OCI-LY7 (cell line): ENCODE measurements around the gene CLEC16A. TPM values are rescaled to one million over a fixed set of nuclear protein-coding genes. Genes with fewer than 3 reads are reported as not detected.

ENCODE experiments used
- BruUV-seq: library from RNA; stranded (reverse); fragments of 400-500 nt; replicated peaks from 2 replicates; lab custom pipeline; 2021; lab: Mats Ljungman, UMichigan
- CTCF ChIA-PET: fragments of 300-600 bp; sonication (Branson Sonifier 250); formaldehyde crosslinking; loops from one replicate; lab custom pipeline; 2022; ENCODE audit warnings: antibody characterized with exemption; ENCODE audit not compliant: unreplicated experiment; lab: Charles Lee
- POLR2A ChIA-PET: fragments of 300-600 bp; sonication (Branson Sonifier 250); formaldehyde crosslinking; loops from one replicate; lab custom pipeline; 2022; ENCODE audit warnings: antibody characterized with exemption; lab: Charles Lee
- DNase-seq: peaks from one replicate; pipeline ENCODE4 v3.0.0-alpha.2; 2015; ENCODE audit warnings: low spot score
- H2AFZ ChIP-seq: fragments of 200-600 bp; sonication (generic), shearing (Covaris generic); 2 replicates; pipeline ENCODE4 v1.6.1; 2014; ENCODE audit warnings: mild to moderate bottlenecking, antibody characterized with exemption, low read length, moderate library complexity
- H3K27ac ChIP-seq: fragments of 200-600 bp; sonication (generic); 2 replicates; pipeline ENCODE4 v1.5.1; 2014; ENCODE audit warnings: mixed run types, low read depth, mild to moderate bottlenecking, moderate library complexity, low read length, inconsistent platforms; ENCODE audit not compliant: poor library complexity, severe bottlenecking
- H3K36me3 ChIP-seq: fragments of 200-600 bp; sonication (generic); 2 replicates; pipeline ENCODE4 v1.6.1; 2014; ENCODE audit warnings: mild to moderate bottlenecking, antibody characterized with exemption, low read length, moderate library complexity, mixed read lengths; ENCODE audit not compliant: insufficient read depth
- H3K4me1 ChIP-seq: fragments of 200-600 bp; sonication (generic); 2 replicates; pipeline ENCODE4 v1.5.1; 2014; ENCODE audit warnings: mild to moderate bottlenecking, low read length; ENCODE audit not compliant: insufficient read depth, poor library complexity, severe bottlenecking
- H3K4me2 ChIP-seq: fragments of 200-600 bp; sonication (generic); 2 replicates; pipeline ENCODE4 v1.6.1; 2014; ENCODE audit warnings: mild to moderate bottlenecking, low read length
- H3K4me3 ChIP-seq: fragments of 200-600 bp; sonication (generic); 2 replicates; pipeline ENCODE4 v1.5.1; 2014; ENCODE audit warnings: mild to moderate bottlenecking, low read depth, low read length; ENCODE audit not compliant: poor library complexity, severe bottlenecking
- H3K79me2 ChIP-seq: fragments of 200-600 bp; sonication (generic); 2 replicates; pipeline ENCODE4 v1.6.1; 2016; ENCODE audit warnings: low read depth, mild to moderate bottlenecking, low read length, moderate library complexity, mixed read lengths; ENCODE audit not compliant: insufficient read depth
- H3K9me2 ChIP-seq: fragments of 200-600 bp; sonication (generic); 2 replicates; pipeline ENCODE4 v1.6.1; 2016; ENCODE audit warnings: mild to moderate bottlenecking, low read length, mixed read lengths; ENCODE audit not compliant: insufficient read depth
- H3K9me3 ChIP-seq: fragments of 200-600 bp; sonication (generic); 2 replicates; pipeline ENCODE4 v1.6.1; 2014; ENCODE audit warnings: mild to moderate bottlenecking, mixed run types, low read length, mixed read lengths
- H4K20me1 ChIP-seq: fragments of 200-600 bp; sonication (generic); 2 replicates; pipeline ENCODE4 v1.6.1; 2014; ENCODE audit warnings: mild to moderate bottlenecking, antibody characterized with exemption, low read length, moderate library complexity, mixed read lengths; ENCODE audit not compliant: insufficient read depth
- CTCF ChIP-seq: fragments of 200-600 bp; sonication (generic); conservative IDR thresholded peaks from 2 replicates; pipeline ENCODE4 v1.5.1; 2014; ENCODE audit warnings: mild to moderate bottlenecking, antibody characterized with exemption, low read length, moderate library complexity, mixed read lengths
- EZH2phosphoT487 ChIP-seq: fragments of 200-600 bp; sonication (generic); IDR thresholded peaks from 2 replicates; pipeline ENCODE4 v1.6.1; 2018; ENCODE audit warnings: low read depth, borderline replicate concordance, mild to moderate bottlenecking, mixed run types, antibody characterized with exemption, low read length, moderate library complexity, mixed read lengths
- intact Hi-C: fragments of 100-400 bp; cut with micrococcal nuclease; formaldehyde crosslinking; loops from one replicate; pipeline ENCODE4 v1.10.0; 2022; ENCODE audit not compliant: unreplicated experiment
- total RNA-seq, 2 experiments: library from RNA; depleted of rRNA in 1 of 2; stranded (reverse); fragments of >200 nt in 1 of 2; shearing (Covaris generic) in 1 of 2; gene quantifications; 2 replicates each; pipeline ENCODE4 v1.2.3, GENCODE V29; 2014 to 2022

Gene CLEC16A
- total RNA-seq, 2 experiments from 2014 or later: 26.2 to 50.9 TPM

DNA sequence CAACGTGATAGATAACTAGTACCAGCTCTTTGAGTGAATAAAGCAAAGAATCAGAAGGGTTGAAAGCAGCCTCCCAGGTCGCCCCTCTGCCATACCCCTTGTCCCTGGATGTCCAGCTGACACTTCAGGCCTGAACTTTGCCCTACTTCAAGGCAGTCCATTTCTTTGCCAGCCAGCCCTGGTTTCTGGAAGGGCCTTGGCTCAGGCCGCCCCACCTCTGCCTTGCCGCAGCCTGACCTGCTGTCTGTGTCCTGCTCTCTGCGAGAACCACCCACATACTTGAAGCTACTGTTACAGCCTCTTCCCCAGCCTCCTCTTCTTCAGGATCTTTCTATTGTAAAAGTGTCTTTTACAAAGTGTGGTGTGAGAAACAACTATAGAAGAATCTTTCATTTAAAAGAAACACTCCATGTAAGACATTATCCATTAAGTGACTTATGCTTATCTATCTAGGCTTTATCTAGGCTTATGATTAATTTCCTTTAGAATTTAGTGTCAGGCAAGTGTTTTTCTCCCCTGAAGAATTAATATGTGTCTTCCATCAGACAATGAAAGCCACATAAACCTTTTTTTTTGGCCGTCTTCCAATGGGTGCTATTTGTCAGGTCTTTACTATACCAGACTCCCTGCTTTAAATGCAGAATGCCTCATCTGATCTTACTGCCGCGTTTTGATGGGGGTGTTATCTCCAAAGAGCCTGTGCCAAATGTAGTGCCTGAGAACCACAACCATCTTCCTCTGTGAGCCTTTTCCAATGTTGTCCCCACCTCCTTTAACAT is 177.7 kb downstream of the CLEC16A start:
- Histone ChIP-seq H3K9me3 (no peaks in the 10 kb centered on the region), H3K4me3 (no peak overlapping the region), H3K36me3 (peaks cover 59% of the 10 kb centered on the region; the same call in 1 of the 2 replicates), H3K4me2 (no peak overlapping the region), H3K9me2 (no peaks in the 10 kb centered on the region), H3K27ac (no peak overlapping the region), H3K79me2 (no peaks in the 10 kb centered on the region), H3K4me1 (no peaks in the 10 kb centered on the region), H2AFZ (no peak overlapping the region), H4K20me1 (no peaks in the 10 kb centered on the region)
- intact Hi-C loops: no loop called here
- TF ChIP-seq CTCF (no peak), EZH2phosphoT487 (no peak)
- no TSS peak for BruUV-seq
- CTCF ChIA-PET: interaction anchor here (0.6 kb wide), 1 partner anchor 96 kb away, joined by 3 read pairs; no protein-coding TSS in a partner anchor
- POLR2A ChIA-PET: no interaction called here
- DNase-seq: no peak

DNA sequence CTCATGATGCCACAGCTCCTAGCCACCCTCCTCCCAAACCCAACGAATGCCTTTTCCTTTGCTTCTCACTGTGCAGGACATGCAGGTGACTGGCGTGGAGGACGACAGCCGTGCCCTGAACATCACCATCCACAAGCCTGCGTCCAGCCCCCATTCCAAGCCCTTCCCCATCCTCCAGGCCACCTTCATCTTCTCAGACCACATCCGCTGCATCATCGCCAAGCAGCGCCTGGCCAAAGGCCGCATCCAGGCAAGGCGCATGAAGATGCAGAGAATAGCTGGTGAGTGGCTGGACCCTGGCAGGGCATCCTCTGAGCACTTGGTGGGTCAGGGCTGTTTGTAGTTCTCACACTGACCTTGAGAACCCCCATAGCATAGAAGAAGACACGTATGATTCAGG is 179.3 kb downstream of the CLEC16A start:
- Histone ChIP-seq H3K4me3 (no peak overlapping the region), H3K36me3 (peaks cover 68% of the 10 kb centered on the region; the same call in 1 of the 2 replicates), H3K9me3 (no peaks in the 10 kb centered on the region), H4K20me1 (no peaks in the 10 kb centered on the region), H2AFZ (no peak overlapping the region), H3K27ac (no peak overlapping the region), H3K9me2 (no peaks in the 10 kb centered on the region), H3K4me2 (no peak overlapping the region), H3K4me1 (no peaks in the 10 kb centered on the region), H3K79me2 (no peaks in the 10 kb centered on the region)
- DNase-seq: no peak
- POLR2A ChIA-PET: no interaction called here
- TF ChIP-seq EZH2phosphoT487 (no peak), CTCF (no peak)
- no TSS peak for BruUV-seq
- CTCF ChIA-PET: no interaction called here
- intact Hi-C loops: no loop called here

GRCh38 chr16:11125936-11126335 is 181.6 kb downstream of the CLEC16A start:
- Histone ChIP-seq H3K4me3 (no peak overlapping the region), H2AFZ (no peak overlapping the region), H3K4me1 (no peaks in the 10 kb centered on the region), H3K9me2 (no peaks in the 10 kb centered on the region), H3K27ac (no peak overlapping the region), H3K36me3 (peaks cover 61% of the 10 kb centered on the region; the same call in 1 of the 2 replicates), H3K79me2 (no peaks in the 10 kb centered on the region), H3K4me2 (no peak overlapping the region), H4K20me1 (no peaks in the 10 kb centered on the region), H3K9me3 (no peaks in the 10 kb centered on the region)
- ChIA-PET CTCF (no interaction called here), POLR2A (no interaction called here)
- intact Hi-C loops: no loop called here
- DNase-seq: no peak
- no TSS peak for BruUV-seq
- no peak for TF ChIP-seq CTCF
- no peak for TF ChIP-seq EZH2phosphoT487
